Epithelial cell of prostate (primary cell): Measurements from ENCODE around the gene PHLDA1.

Experiments used
- DNase-seq: peaks from one replicate; pipeline ENCODE4 v3.0.0-alpha.2; 2011; ENCODE audit warnings: low read depth, low spot score
- H3K27ac ChIP-seq: fragments of 450-650 bp; 2 replicates; pipeline ENCODE4 v1.5.1; 2017; ENCODE audit warnings: mild to moderate bottlenecking

Gene PHLDA1

DNA sequence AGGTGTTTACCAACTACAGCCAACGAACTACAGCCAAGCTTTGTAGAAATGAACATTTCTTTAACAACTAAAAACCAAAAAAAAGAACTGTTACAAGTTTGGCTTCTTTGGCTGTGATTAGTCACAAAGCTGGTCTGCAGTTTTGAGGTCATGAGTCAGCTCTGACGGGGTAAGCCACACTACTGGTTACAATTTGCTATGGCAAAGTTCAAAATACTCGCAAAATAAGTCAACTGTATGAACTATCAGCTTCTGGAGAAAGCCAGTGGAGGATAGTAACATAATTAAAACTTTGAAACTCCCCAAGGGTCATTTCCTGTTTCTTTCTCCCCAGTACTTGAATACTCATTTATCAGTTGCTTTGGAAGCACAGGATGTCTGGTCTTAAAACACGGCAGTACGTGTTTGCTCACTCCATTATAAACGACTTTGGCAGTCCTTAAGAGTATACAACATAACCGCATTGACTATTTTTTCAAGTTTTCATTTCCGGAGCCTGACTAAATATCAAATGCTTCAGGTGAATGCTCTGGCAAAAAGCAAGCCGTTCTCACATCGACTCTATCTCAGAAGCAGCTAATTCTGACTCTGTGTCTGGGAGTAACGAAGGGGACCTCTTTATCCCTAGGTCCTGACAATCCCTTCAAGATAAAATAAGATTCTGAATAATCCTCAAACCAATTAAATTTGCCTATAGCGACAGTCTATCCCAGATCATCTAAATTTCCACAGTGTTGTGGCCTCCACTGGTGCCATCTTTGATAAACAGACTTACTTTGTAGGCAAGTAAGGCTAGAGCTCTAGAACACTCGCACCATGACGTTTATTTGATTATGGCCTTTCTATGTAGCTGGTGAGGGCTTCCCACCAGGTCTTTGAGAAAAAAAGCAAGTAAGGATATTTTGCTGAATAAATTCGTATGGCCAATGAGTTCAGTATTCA is 10.6 kb downstream of the PHLDA1 start:
- peak; percentile 82 for DNase-seq
- H3K27ac ChIP-seq: peak overlapping the region; percentile 100

DNA sequence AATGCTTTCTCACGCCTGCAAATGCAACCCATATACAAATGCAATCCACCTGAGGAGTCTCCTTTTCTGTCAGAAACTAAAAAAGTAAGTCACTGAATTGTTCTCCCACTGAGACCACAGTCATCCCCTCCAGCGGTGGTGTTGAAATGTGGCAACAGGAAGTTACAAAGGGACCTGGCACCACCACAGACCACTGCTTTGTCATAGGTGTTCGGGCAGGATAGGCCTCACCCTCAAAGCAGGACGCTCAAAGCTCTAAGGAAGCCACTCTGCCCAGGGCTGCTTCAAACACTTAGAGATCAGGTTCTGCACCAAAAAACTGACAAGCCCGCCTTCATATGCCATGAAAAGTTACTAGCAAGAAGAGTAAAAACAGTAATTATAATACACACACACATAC is 11.3 kb downstream of the PHLDA1 start:
- no peak for DNase-seq

DNA sequence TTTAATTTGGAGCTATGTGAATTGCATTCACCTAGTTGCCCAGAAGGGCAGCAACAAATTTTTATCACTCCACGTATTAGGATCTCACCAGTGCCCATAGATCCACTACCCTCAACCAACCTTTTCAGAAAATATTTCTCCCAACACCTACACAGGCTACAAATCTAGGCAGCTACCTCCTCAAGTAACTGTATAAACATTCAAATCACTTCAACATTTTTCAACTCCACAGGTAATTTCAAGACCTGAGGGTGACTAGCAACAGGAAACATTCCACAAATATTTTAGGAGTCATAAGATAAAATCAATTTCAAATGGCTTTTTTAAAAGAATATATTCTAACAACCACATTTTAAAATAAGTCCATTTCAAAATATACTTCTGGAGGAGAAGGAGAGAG is 12.9 kb downstream of the PHLDA1 start:
- no peak for DNase-seq
- peak overlapping the region; percentile 100 for H3K27ac ChIP-seq

More for the DNA sequence above, 11.3 kb downstream of the PHLDA1 start:
- peak overlapping the region; percentile 100 for H3K27ac ChIP-seq

- no peak for DNase-seq
These were observed 13.5 kb downstream of the PHLDA1 start for GRCh38 chr12:76018111-76018510.

DNA sequence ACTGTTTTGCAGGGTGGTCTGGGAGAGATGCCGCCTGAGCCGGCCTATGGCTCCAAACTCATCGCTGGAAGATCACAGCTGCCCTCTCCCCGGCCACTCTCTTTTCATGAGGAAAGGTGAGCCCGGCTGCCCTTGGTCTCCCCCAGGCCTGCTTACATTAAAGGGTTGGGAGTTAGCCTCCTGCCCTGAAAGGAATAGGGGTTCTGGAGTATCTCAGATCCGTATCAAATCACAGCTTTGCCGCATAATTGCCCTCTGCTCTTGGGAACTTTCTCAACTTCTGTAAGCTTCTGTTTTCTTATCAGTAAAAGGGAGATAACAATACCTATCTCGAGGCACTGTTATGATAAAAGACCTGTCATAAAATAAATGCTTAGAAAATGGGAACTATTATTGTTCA is 17.6 kb downstream of the PHLDA1 start:
- H3K27ac ChIP-seq: no peak overlapping the region

More at GRCh38 chr12:76018111-76018510, 13.5 kb downstream of the PHLDA1 start:
- H3K27ac ChIP-seq: peak overlapping the region; percentile 100

DNA sequence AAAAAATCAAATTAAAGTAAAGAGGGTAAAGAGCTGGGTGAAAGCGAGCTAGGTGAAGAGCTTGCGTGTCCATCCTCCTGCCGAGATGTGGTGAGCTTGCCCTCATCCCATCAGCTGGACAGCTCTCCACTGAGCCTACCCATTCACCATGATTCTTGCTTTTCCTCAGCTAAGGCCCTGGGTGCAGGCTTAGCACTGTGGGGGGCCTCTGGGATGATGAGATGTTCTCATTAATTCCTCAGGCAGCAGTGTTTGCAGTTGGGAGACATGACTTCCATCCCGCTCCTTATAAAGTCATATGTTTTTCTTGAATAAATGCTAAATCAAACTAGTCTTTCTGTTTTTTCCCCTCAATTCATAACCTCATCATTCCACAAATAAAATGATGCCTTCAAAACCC is 18.0 kb downstream of the PHLDA1 start:
- H3K27ac ChIP-seq: no peak overlapping the region
- DNase-seq: no peak

More for the DNA sequence above, 17.6 kb downstream of the PHLDA1 start:
- DNase-seq: no peak

DNA sequence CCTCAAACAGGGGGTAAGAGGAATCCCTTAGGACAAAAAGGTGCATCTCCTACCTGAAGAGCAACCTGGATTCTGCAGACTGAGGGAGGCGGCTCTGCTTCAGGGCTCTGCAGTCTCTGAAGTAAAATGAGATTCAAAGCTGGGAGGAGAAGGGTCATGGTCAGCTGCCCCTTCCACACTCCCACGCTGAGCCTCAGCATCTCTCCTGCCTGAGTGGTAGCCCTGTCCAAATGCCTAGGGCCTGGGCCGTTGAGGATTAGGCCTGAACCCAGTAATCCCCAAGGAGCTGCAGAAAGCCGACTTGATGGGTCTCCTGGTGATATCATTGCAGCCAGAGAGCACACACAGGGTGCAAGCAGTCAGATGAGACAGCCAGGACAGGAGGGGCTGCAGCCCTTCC is 18.9 kb downstream of the PHLDA1 start:
- DNase-seq: no peak
- H3K27ac ChIP-seq: no peak overlapping the region

- no peak overlapping the region for H3K27ac ChIP-seq
- no peak for DNase-seq
These were observed 20.7 kb downstream of the PHLDA1 start for GRCh38 chr12:76010732-76011458.

DNA sequence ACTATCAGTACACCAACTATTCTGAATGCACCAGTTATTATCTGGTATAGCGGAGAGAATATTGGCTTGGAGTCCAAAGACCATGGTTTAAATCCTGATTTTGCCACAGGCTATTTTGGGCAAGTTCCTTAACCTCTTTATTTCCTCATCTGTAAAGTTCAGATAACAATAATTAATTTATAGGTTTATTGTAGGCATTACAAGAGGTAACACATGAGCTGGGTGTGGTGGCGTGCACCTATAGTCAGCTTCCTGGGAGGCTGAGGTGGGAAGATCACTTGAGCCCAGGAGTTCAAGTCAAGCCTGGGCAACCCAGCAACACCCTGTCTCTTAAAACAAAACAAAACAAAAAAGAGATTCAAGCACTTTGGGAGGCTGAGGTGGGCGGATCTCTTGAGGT is 23.1 kb downstream of the PHLDA1 start:
- H3K27ac ChIP-seq: no peak overlapping the region
- no peak for DNase-seq

- H3K27ac ChIP-seq: no peak overlapping the region
- no peak for DNase-seq
These were observed 23.9 kb downstream of the PHLDA1 start for GRCh38 chr12:76007640-76008039.

GRCh38 chr12:76006028-76006925 is 25.3 kb downstream of the PHLDA1 start:
- DNase-seq: no peak
- H3K27ac ChIP-seq: no peak overlapping the region

DNA sequence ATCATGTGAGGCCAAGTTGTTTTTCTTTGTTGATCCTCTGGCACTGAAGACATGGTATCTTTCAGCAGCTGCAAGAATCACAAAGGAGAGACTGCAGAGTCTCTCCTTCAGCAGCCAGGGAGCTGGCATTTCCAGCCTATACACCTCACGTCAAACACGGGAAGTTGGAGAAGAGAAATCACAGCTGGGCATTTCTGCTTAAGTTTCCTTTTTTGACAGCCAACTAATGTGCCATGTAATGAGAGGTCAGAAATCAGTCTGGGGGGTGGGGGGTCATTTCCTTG is 28.3 kb downstream of the PHLDA1 start:
- DNase-seq: no peak
- H3K27ac ChIP-seq: no peak overlapping the region

- no peak overlapping the region for H3K27ac ChIP-seq
- DNase-seq: no peak
These were observed 28.8 kb downstream of the PHLDA1 start for GRCh38 chr12:76002598-76003354.

- peak overlapping the region; percentile 94 for H3K27ac ChIP-seq
- DNase-seq: no peak
These were observed 33.1 kb downstream of the PHLDA1 start for GRCh38 chr12:75998292-75999063.

- DNase-seq: no peak
These were observed 33.9 kb downstream of the PHLDA1 start for GRCh38 chr12:75997658-75998057.

GRCh38 chr12:75996861-75997447 is 34.6 kb downstream of the PHLDA1 start:
- H3K27ac ChIP-seq: peak overlapping the region; percentile 94
- no peak for DNase-seq

More at GRCh38 chr12:75997658-75998057, 33.9 kb downstream of the PHLDA1 start:
- peak overlapping the region; percentile 94 for H3K27ac ChIP-seq

DNA sequence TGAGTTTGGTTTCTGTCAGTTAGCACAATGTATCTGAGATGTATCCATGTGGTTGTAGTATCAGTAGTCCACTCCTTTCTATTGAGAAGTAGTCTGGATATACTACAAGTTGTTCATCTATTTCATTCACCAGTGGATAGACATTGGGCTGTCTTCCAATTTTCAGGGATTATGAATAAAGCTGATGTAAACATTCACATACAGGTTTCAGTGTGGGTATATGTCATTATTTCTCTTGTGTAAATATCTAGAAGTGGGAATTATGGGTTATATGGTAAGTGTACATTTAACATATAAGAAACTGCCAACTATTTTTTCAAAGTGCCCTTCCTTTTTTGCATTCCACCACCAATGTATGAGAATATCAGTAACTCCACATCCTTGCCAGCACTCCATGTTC is 35.9 kb downstream of the PHLDA1 start:
- no peak for DNase-seq
- H3K27ac ChIP-seq: peak overlapping the region; percentile 94

DNA sequence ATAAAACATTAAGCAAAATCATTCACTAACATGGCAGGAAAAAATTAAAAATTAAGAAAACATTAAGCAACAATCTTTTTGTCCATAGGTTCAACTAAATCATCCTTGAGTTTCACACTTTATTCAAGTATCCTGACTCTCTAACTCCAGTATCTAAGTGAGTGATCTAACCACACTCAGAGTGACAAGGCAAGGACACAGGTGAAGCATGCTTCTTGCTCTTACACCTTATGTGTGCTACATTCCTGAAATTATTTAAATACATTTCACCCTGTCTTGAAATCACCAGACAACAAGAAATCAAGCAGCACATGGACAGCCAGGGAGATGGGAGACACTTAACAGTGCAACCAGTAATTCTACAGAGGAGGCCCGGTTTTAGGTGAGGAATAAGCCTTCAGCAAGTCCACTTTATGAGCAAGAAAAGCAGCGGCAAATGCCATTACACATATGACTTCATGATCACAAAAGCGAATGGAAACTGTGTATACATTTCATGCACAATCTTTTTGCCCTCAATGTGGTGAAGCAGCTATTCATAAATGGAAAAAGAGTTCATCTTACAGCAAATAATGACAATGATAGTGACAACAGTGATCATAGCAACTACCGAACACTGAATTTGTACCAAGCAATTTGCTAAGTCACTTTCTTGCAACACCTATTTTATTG is 37.4 kb downstream of the PHLDA1 start:
- DNase-seq: no peak

More for the DNA sequence above, 37.4 kb downstream of the PHLDA1 start:
- H3K27ac ChIP-seq: peak overlapping the region; percentile 4
